Measurements from ENCODE around the gene UCK1.

DNA sequence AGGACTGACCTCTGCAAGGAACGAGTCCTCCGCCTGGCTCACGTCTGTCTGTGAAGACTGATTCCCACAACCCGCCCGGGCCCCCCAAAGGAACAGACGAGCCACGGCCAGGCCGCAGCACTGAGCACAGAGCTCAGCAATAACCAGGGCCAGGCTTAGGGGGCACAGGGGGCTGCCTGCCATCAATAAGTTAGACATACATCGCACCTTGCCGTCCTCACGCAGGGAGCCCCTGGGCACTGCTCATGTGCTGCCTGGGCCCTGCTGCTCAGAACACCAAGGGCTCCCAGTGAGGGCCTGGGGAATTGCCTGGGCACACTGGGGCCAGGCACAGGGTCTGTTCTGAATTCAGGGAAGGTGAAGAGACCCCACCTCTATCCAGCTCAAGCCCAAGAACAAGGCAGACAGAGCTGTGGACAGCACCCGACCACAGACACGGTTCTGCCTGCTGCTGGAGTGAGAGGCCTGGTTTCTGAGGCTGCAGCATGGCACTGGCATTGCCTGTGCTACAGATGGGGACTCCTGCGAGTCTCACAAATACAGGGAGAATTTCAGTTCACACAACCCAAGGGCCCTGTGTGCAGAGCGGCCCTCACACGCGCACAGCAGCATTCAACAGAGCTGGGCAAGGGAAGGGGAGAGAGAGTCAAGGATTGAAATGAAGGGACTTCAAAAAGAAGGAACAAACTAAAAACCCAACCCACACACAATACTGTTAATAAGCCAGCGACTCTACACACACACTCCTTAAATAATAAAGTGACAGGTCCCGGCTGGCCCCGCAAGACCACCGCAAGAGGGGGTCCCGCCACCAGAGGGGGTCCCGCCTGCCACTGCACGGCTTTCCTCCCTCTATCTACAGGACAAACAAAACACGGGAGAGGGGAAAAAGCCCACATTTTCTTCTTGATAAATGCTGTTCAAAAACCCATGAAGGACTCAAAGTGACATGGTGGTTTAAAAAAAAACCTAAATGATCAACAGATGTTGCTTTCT, 46.2 kb upstream of the UCK1 start:
- TF ChIP-seq, protein P1, sequence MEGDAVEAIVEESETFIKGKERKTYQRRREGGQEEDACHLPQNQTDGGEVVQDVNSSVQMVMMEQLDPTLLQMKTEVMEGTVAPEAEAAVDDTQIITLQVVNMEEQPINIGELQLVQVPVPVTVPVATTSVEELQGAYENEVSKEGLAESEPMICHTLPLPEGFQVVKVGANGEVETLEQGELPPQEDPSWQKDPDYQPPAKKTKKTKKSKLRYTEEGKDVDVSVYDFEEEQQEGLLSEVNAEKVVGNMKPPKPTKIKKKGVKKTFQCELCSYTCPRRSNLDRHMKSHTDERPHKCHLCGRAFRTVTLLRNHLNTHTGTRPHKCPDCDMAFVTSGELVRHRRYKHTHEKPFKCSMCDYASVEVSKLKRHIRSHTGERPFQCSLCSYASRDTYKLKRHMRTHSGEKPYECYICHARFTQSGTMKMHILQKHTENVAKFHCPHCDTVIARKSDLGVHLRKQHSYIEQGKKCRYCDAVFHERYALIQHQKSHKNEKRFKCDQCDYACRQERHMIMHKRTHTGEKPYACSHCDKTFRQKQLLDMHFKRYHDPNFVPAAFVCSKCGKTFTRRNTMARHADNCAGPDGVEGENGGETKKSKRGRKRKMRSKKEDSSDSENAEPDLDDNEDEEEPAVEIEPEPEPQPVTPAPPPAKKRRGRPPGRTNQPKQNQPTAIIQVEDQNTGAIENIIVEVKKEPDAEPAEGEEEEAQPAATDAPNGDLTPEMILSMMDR (IDR thresholded peaks at IDR 0.05) = no peak
- no peak for TF ChIP-seq POLR2A (IDR thresholded peaks at IDR 0.05)
- TF ChIP-seq POLR2AphosphoS5 (IDR thresholded peaks at IDR 0.05) = no peak
- TF ChIP-seq EP300 (IDR thresholded peaks at IDR 0.05) = no peak

Data from stomach (tissue), 4 donors.